DOHH2 (cell line): ENCODE data around the gene PDXK.

Experiments used
- EZH2phosphoT487 ChIP-seq: fragments of 200-600 bp; sonication (generic); IDR thresholded peaks from 2 replicates; pipeline ENCODE4 v1.6.1; 2017; ENCODE audit warnings: borderline replicate concordance, mild to moderate bottlenecking, antibody characterized with exemption, low read length, moderate library complexity, mixed read lengths
- TF ChIP-seq, protein P1 (sequence below): fragments of 200-600 bp; sonication (generic); IDR thresholded peaks from one replicate; pipeline ENCODE4 v1.5.1; 2014; ENCODE audit warnings: antibody characterized with exemption, mild to moderate bottlenecking, low read depth, low read length; ENCODE audit not compliant: poor library complexity, severe bottlenecking

GRCh38 chr21:43752758-43753438, 34.0 kb downstream of the PDXK start:
- TF ChIP-seq, protein P1, sequence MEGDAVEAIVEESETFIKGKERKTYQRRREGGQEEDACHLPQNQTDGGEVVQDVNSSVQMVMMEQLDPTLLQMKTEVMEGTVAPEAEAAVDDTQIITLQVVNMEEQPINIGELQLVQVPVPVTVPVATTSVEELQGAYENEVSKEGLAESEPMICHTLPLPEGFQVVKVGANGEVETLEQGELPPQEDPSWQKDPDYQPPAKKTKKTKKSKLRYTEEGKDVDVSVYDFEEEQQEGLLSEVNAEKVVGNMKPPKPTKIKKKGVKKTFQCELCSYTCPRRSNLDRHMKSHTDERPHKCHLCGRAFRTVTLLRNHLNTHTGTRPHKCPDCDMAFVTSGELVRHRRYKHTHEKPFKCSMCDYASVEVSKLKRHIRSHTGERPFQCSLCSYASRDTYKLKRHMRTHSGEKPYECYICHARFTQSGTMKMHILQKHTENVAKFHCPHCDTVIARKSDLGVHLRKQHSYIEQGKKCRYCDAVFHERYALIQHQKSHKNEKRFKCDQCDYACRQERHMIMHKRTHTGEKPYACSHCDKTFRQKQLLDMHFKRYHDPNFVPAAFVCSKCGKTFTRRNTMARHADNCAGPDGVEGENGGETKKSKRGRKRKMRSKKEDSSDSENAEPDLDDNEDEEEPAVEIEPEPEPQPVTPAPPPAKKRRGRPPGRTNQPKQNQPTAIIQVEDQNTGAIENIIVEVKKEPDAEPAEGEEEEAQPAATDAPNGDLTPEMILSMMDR = no peak
- TF ChIP-seq EZH2phosphoT487 = no peak
